SK-N-MC (cell line): ENCODE measurements around the gene CDC42EP5.
"Not testable (repeated sequence)": the region's sequence is repeated elsewhere in the genome, so short reads cannot be mapped to it uniquely, and the experiment has no call there.

ENCODE experiments used
- EZH2 ChIP-seq: fragments of 200-600 bp; sonication (generic); IDR thresholded peaks from one replicate; pipeline ENCODE4 v1.6.1; 2017; ENCODE audit warnings: antibody characterized with exemption
- FOXP2 ChIP-seq: optimal IDR thresholded peaks from 2 replicates; pipeline ENCODE3; 2011; ENCODE audit warnings: mild to moderate bottlenecking, moderate library complexity; ENCODE audit not compliant: insufficient read depth; ENCODE audit errors: extremely low read length, control extremely low read depth
- POLR2AphosphoS5 ChIP-seq: IDR thresholded peaks from 2 replicates; pipeline ENCODE4 v1.6.1; 2012; ENCODE audit warnings: mild to moderate bottlenecking, low read depth, low read length, borderline replicate concordance

DNA sequence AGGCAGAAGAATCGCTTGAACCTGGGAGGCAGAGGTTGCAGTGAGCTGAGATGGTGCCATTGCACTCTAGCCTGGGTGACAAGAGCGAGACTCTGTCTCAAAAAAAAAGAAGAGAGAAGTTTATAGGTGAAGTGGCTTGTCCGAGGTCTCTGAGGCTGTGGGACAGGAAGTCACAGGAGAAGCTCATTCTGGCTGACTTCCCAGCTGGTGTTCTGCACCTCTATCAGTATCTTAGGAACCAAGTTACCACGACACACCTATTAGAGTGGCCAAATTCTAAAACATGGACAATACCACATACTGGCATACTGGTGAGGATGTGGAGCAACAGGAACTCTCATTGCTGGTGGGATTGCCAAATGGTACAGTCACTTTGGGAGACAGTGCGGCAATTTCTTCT, 22.2 kb upstream of the CDC42EP5 start:
- TF ChIP-seq EZH2, POLR2AphosphoS5, FOXP2: not testable (repeated sequence)
